Kidney (tissue), 14 donors: ENCODE data around the gene MUC3A. TPM values are rescaled to one million over a fixed set of nuclear protein-coding genes. Genes with fewer than 3 reads are reported as not detected.

Experiments used
- DNase-seq, 5 donors: peaks; one replicate each; pipeline ENCODE4 v3.0.0-alpha.2; 2013 to 2020
- FAIRE-seq: peaks from 2 replicates; lab custom pipeline; 2012; peaks lifted over from hg19 to GRCh38; lab: Jason Lieb, UNC
- H3K27ac ChIP-seq, 2 donors: one replicate each; pipeline ENCODE4 v1.7.0; 2013; ENCODE audit warnings: low read depth in 2 of 2, low read length in 2 of 2, inconsistent platforms in 1 of 2
- H3K27me3 ChIP-seq: one replicate; pipeline ENCODE4 v1.7.1; 2013; ENCODE audit warnings: low read length, inconsistent platforms; ENCODE audit not compliant: control insufficient read depth, insufficient read depth
- H3K36me3 ChIP-seq, 3 donors: one replicate each; pipeline versions ENCODE4 v1.7.0 to v1.7.1; 2013; ENCODE audit warnings: low read length in 3 of 3, control low read depth in 1 of 3, inconsistent platforms in 1 of 3; ENCODE audit not compliant: insufficient read depth in 3 of 3, control insufficient read depth in 2 of 3
- H3K4me1 ChIP-seq, 3 donors: one replicate each; pipeline versions ENCODE4 v1.7.0 to v1.7.1; 2013; ENCODE audit warnings: low read length in 3 of 3, inconsistent platforms in 1 of 3, low read depth in 1 of 3; ENCODE audit not compliant: control insufficient read depth in 2 of 3, insufficient read depth in 2 of 3
- H3K4me3 ChIP-seq, 3 donors: one replicate each; pipeline versions ENCODE4 v1.7.0 to v1.8.1; 2013; ENCODE audit warnings: low read length in 3 of 3, control low read depth in 1 of 3, inconsistent platforms in 1 of 3
- H3K9ac ChIP-seq, 3 donors: one replicate each; pipeline versions ENCODE4 v1.7.0 to v1.7.1; 2013; ENCODE audit warnings: low read length in 3 of 3, control low read depth in 1 of 3, inconsistent platforms in 1 of 3
- H3K9me3 ChIP-seq, 3 donors: one replicate each; pipeline versions ENCODE4 v1.7.0 to v1.7.1; 2013; ENCODE audit warnings: low read length in 3 of 3, control low read depth in 1 of 3, inconsistent platforms in 1 of 3; ENCODE audit not compliant: control insufficient read depth in 2 of 3, insufficient read depth in 1 of 3
- CTCF ChIP-seq: IDR thresholded peaks from 3 replicates; pipeline ENCODE4 v1.5.1; 2012; ENCODE audit warnings: mild to moderate bottlenecking, moderate library complexity, borderline replicate concordance; ENCODE audit not compliant: insufficient read depth; ENCODE audit errors: extremely low read depth
- intact Hi-C: fragments of 100-400 bp; cut with DNase I; formaldehyde crosslinking; loops from one replicate; pipeline ENCODE4 v1.11.1; 2022
- polyA plus RNA-seq: library from polyadenylated mRNA; stranded (reverse); fragments of 350-450 nt; fragmentation: Illumina TruSeq; extraction: RNeasy Lipid Tissue Mini Kit (QIAGEN cat#74804); gene quantifications from one replicate; pipeline ENCODE4 v1.2.3, GENCODE V29; 2014; ENCODE audit warnings: low read depth, low replicate concordance; ENCODE audit not compliant: insufficient read depth
- total RNA-seq: library from RNA; stranded (reverse); fragmentation: NEBNext Ultra II Directional; extraction: Animal tissue kit (Norgen Biotek cat#: 25700); gene quantifications from one replicate; pipeline ENCODE4 v1.2.1, GENCODE V29; 2021
- donor health status: control.
- donor health status: control.
- donor health status: control.
- donor health status: control.
- donor health status: control.
- donor health status: DM: yes; HTN: yes; CAD: no.
- donor health status: Normal renal cell carcinoma (clear cell type).

The MUC3A gene
- total and polyA plus RNA-seq, 2 donors from 2014 or later, result 0.65 to 39.1 TPM

- H3K9ac ChIP-seq, result no peak overlapping the region
- DNase-seq (no peak), FAIRE-seq (no peak)
- no peaks in the 10 kb centered on the region for H3K36me3 ChIP-seq
- H3K4me1 ChIP-seq, result peaks cover 0 to 6% (median 0%) of the 10 kb centered on the region in 3 donors
- H3K4me3 ChIP-seq, result no peak overlapping the region
- H3K27me3 ChIP-seq, result peaks cover 29% of the 10 kb centered on the region
- TF ChIP-seq CTCF, result no peak
- intact Hi-C loops, result no loop called here
- H3K27ac ChIP-seq, result no peak overlapping the region
- no peaks in the 10 kb centered on the region for H3K9me3 ChIP-seq
Observed at GRCh38 chr7:100963874-100964273, 14.5 kb downstream of the MUC3A start.

DNA sequence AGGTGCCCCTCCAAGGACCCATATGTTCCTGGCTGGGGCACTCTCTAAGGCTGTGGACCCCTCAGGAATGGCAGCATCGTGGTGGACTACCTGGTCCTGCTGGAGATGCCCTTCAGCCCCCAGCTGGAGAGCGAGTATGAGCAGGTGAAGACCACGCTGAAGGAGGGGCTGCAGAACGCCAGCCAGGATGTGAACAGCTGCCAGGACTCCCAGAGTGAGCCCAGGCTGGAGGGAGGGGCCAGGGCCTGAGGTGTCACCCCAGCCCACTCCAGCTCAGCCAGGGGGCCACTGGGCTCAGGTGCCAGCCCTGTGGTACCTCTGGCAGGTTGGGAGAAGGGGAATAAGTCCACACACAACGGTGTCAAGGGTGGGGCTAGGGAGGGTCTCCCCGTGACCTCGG is 15.3 kb downstream of the MUC3A start:
- Histone ChIP-seq H3K9me3 (no peaks in the 10 kb centered on the region), H3K27ac (no peak overlapping the region), H3K36me3 (no peaks in the 10 kb centered on the region), H3K9ac (no peak overlapping the region), H3K4me3 (no peak overlapping the region), H3K27me3 (peaks cover 29% of the 10 kb centered on the region), H3K4me1 (peaks cover 0 to 6% (median 0%) of the 10 kb centered on the region in 3 donors)
- TF ChIP-seq CTCF, result no peak
- DNase-seq, result peak in 2 of 5 donors; percentile 41 to 78
- FAIRE-seq, result no peak
- intact Hi-C loops, result no loop called here

DNA sequence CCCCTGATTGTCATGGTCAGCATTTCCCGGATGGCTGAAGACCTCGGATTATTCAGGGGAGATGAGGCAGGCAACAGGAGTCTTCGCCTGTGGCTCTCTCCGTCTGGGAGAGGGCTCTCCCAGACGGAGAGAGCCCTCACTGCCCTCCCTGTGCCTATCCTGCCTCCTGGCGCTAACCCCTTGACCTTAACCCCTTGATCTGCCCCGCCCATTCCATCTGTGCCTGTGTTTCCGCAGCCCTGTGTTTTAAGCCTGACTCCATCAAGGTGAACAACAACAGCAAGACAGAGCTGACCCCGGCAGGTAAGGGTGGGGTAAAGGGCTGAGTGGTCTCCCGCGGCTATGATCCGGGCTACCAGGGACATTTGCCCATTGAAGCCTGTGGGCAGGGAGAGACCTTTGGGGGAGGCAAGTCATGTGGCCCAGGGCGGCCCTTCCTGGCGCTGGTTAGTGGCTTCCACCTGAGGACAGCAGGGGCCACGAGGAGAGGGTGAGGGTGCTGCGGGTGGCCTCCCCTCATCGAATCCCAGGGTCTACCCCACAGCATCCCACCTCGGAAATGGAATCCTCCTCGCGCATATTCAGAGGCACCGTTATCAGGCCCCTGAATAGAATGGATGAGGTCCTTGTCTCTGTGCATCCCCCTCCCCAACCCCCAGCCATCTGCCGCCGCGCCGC is 15.8 kb downstream of the MUC3A start:
- Histone ChIP-seq H3K27me3 (peaks cover 32% of the 10 kb centered on the region), H3K9me3 (no peaks in the 10 kb centered on the region), H3K36me3 (no peaks in the 10 kb centered on the region), H3K27ac (no peak overlapping the region), H3K4me1 (peaks cover 0 to 6% (median 0%) of the 10 kb centered on the region in 3 donors), H3K9ac (no peak overlapping the region), H3K4me3 (peak overlapping the region in 1 of 3 donors; percentile 11)
- TF ChIP-seq CTCF, result no peak
- intact Hi-C loops, result no loop called here
- FAIRE-seq (no peak), DNase-seq (peak in 1 of 5 donors; percentile 37)
